OCI-M2 (cell line): ENCODE data around the gene CXCR6.

Source experiments
- DNase-seq: peaks from one replicate; lab custom pipeline; 2025; ENCODE audit not compliant: unreplicated experiment; lab: John Stamatoyannopoulos, UW

CXCR6 gene

GRCh38 chr3:45921158-45922038 is 21.9 kb upstream of the CXCR6 start:
- no peak for DNase-seq

- DNase-seq: no peak
Measured at GRCh38 chr3:45922039-45922326, 21.3 kb upstream of the CXCR6 start.

GRCh38 chr3:45922950-45923590 is 20.2 kb upstream of the CXCR6 start:
- no peak for DNase-seq

GRCh38 chr3:45923755-45924154 is 19.5 kb upstream of the CXCR6 start:
- no peak for DNase-seq

GRCh38 chr3:45927881-45928280 is 15.4 kb upstream of the CXCR6 start:
- no peak for DNase-seq

GRCh38 chr3:45929042-45929679 is 14.1 kb upstream of the CXCR6 start:
- DNase-seq: no peak

- no peak for DNase-seq
Measured at GRCh38 chr3:45931496-45931895, 11.8 kb upstream of the CXCR6 start.

GRCh38 chr3:45932112-45932511 is 11.2 kb upstream of the CXCR6 start:
- DNase-seq: no peak

- DNase-seq: no peak
Measured at GRCh38 chr3:45933591-45933990, 9.7 kb upstream of the CXCR6 start.

- DNase-seq: no peak
Measured at GRCh38 chr3:45936261-45936660, 7.0 kb upstream of the CXCR6 start.

GRCh38 chr3:45937206-45938042 is 5.8 kb upstream of the CXCR6 start:
- DNase-seq: no peak

GRCh38 chr3:45938043-45938435 is 5.2 kb upstream of the CXCR6 start:
- no peak for DNase-seq

GRCh38 chr3:45938864-45939263 is 4.4 kb upstream of the CXCR6 start:
- DNase-seq: peak; percentile 38

- DNase-seq: no peak
Measured at GRCh38 chr3:45939341-45939771, 3.9 kb upstream of the CXCR6 start.

- DNase-seq: no peak
Measured at GRCh38 chr3:45940004-45940780, 3.1 kb upstream of the CXCR6 start.

- DNase-seq: no peak
Measured at GRCh38 chr3:45940781-45941365, 2.4 kb upstream of the CXCR6 start.

- no peak for DNase-seq
Measured at GRCh38 chr3:45942051-45942825, 1.0 kb upstream of the CXCR6 start.

- DNase-seq: no peak
Measured at GRCh38 chr3:45944830-45945620, 1.8 kb downstream of the CXCR6 start.

GRCh38 chr3:45946307-45946706 is 3.0 kb downstream of the CXCR6 start:
- DNase-seq: no peak
